ENCODE data around the gene TTN. TPM values are rescaled to one million over a fixed set of nuclear protein-coding genes. Genes with fewer than 3 reads are reported as not detected.

TTN gene
- total and polyA plus RNA-seq, 2 of the 4 experiments (the other 2 are of a cell fraction): 0.02 to 0.18 TPM

DNA sequence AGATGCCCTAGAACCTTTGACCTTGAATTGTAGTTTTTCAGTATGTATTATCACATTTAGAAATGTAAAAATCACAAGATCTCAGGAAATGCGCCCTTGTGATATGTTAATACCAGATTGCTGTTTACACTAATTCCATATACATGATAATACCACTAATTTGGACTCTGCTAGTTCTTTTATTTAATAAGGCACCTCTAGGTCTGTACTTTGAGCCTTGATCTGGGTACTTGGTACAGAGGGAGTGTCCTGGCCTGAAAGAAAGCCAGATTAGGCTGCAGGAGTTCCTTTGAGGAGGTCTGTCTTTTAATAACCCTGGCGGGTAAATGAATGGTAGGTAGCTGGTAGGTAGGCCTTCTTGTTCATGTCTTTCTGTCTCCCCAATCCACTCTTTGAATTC lies 300.7 kb downstream of the TTN start:
- DNase-seq (no peak), ATAC-seq (ENCODE audit: low read depth) (no peak)
- no peak overlapping the region for H4K5ac ChIP-seq (ENCODE audit: low read depth, low read length)
- no peak overlapping the region for H3K4me3 ChIP-seq (ENCODE audit: insufficient read depth, low read depth, low read length)
- H3K4me2 ChIP-seq (ENCODE audit: low read depth, low read length): no peak overlapping the region
- no peaks in the 10 kb centered on the region for H3K9me1 ChIP-seq (ENCODE audit: insufficient read depth, low read length)
- H4K91ac ChIP-seq (ENCODE audit: insufficient read depth, low read depth, low read length): no peak overlapping the region
- H2BK15ac ChIP-seq (ENCODE audit: low read depth, low read length): no peak overlapping the region
- H3K79me1 ChIP-seq (ENCODE audit: low read depth in 1 of 2, low read length in 2 of 2): peaks cover 2 to 4% of the 10 kb centered on the region in 2 experiments; a peak in 2 of 4 replicates
- no peak for TF ChIP-seq RCOR1 (IDR thresholded peaks at IDR 0.05; ENCODE audit: insufficient replicate concordance, low read length)
- no peak for TF ChIP-seq POLR2A (IDR thresholded peaks at IDR 0.05; ENCODE audit: low read depth, low read length)
- no TSS peak for BruUV-seq (replicated peaks)
- dilution Hi-C loops (cut with HindIII; ENCODE audit: low sequenced_read_pairs, unreplicated experiment): no loop called here
- no peak overlapping the region for H3K23ac ChIP-seq (ENCODE audit: low read depth, low read length)
- H3K9ac ChIP-seq (ENCODE audit: low read depth, low read length): no peak overlapping the region
- H2BK5ac ChIP-seq (ENCODE audit: low read depth, low read length, poor library complexity, severe bottlenecking): no peak overlapping the region
- no peaks in the 10 kb centered on the region for H3K9me3 ChIP-seq (ENCODE audit: control insufficient read depth, insufficient read depth, low read length)
- no peak overlapping the region for H3K18ac ChIP-seq (ENCODE audit: low read depth, low read length)
- no peak overlapping the region for H2AK5ac ChIP-seq (ENCODE audit: low read depth, low read length)
- intact Hi-C loops (cut with micrococcal nuclease): no loop called here
- H3K14ac ChIP-seq (replicated peaks; ENCODE audit: low read depth, low read length): no peak overlapping the region
- CTCF ChIA-PET: no interaction called here
- no peaks in the 10 kb centered on the region for H3K4me1 ChIP-seq (ENCODE audit: control insufficient read depth, insufficient read depth, low read length)
- no peak overlapping the region for H4K8ac ChIP-seq (ENCODE audit: low read depth in 2 of 2, low read length in 2 of 2)
- no peak overlapping the region for H3K27ac ChIP-seq (ENCODE audit: insufficient read depth, low read length)
- no peak overlapping the region for H2BK120ac ChIP-seq (ENCODE audit: low read depth, low read length)
- POLR2A ChIA-PET (ENCODE audit: unreplicated experiment): no interaction called here
- no peak overlapping the region for H2BK20ac ChIP-seq (ENCODE audit: low read depth, low read length)
- H3K4ac ChIP-seq (ENCODE audit: low read depth, low read length): no peak overlapping the region
- H3K27me3 ChIP-seq (ENCODE audit: control insufficient read depth, insufficient read depth, low read length): no peaks in the 10 kb centered on the region
- H4K20me1 ChIP-seq (ENCODE audit: insufficient read depth, low read length): no peaks in the 10 kb centered on the region
- in situ Hi-C loops (cut with MboI; ENCODE audit: low sequenced_read_pairs): no loop called here
- peaks cover 13% of the 10 kb centered on the region for H3K36me3 ChIP-seq (ENCODE audit: control insufficient read depth, insufficient read depth, low read length)
- WGBS, 2 experiments (ENCODE audit: extremely low coverage in 2 of 2, insufficient read length in 1 of 2): no CpG with 5 or more reads among the region's 2 CpGs
- H2AK9ac ChIP-seq (replicated peaks; ENCODE audit: low read depth, low read length, poor library complexity): no peak overlapping the region
- H2AFZ ChIP-seq (replicated peaks; ENCODE audit: low read length, poor library complexity): no peak overlapping the region
- no peak overlapping the region for H3K56ac ChIP-seq (ENCODE audit: extremely low read depth, insufficient read depth, low read length)

All from IMR-90 (cell line).